Measurements from ENCODE around the gene ABO.
"Not testable (repeated sequence)": the region's sequence is repeated elsewhere in the genome, so short reads cannot be mapped to it uniquely, and the experiment has no call there.

DNA sequence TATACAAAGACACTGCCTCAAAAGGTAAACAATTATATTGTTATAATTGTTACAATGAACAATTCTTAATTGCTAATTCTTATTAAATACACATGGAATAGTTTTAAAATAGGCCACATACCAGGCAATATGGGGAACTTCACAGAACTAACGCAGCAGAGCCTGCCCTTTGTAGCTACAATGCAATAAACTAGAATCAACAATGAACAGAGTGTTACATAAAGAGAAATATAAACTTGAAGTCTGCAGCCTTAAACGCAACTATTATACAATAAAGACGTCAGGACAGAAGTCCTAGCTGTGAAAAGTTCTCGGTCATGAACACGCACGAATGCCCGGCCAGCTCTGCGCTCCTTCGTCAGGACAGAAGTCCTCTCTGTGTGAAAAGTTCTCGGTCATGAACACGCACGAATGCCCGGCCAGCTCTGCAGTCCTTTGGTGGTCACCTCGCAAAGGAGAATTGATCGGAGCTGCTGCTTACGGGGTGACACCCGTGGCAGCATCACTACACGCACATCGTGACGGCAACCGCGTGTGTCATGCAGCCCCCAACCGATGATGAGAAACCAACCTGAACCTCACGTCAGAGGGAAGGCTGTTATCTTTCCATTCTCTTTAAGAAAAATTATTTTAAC, 43.0 kb downstream of the ABO start:
- TF ChIP-seq EZH2 (IDR thresholded peaks at IDR 0.05; ENCODE audit: insufficient read depth, poor library complexity, severe bottlenecking); EZH2phosphoT487 (IDR thresholded peaks at IDR 0.05; ENCODE audit: insufficient read depth, low read depth): not testable (repeated sequence)
